COLO829 (cell line): ENCODE data around the gene GJC1.
"Not testable (repeated sequence)": the region's sequence is repeated elsewhere in the genome, so short reads cannot be mapped to it uniquely, and the experiment has no call there.

Experiments used
- DNase-seq: peaks from one replicate; pipeline ENCODE4 v3.0.0; 2012; ENCODE audit warnings: low spot score

The GJC1 gene

DNA sequence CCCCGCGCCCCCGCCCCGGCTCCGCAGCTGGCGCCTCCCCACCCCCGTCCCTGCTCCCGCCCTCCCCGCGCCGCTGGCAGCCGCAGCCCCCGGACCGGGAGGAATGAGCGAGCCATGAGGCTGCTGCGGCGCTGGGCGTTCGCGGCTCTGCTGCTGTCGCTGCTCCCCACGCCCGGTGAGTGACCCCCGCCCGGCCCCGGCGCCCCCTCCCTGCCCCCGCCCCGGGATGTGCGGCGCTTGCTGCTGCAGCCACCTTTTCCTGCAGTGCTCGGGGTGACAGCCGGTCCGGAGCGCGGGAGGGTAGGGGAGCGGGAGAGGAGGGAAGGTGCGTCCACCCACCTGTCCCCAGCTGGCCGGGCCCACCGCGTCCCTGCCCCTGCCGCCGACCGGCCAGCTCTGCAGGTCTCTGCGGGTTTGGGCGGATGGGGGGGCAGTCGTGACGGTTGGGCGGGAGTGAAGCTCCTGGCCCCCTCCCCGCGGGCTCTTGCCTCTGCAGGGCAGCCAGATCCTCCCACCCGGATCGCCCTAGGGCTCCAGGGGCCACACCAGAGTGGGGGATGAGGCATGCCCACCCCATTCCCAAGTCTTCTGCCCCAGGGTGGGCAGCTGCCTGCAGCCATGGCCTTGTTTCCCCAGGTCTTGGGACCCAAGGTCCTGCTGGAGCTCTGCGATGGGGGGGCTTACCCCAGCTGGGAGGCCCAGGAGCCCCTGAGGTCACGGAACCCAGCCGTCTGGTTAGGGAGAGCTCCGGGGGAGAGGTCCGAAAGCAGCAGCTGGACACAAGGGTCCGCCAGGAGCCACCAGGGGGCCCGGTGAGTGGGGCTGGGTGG is 70.8 kb downstream of the GJC1 start:
- no peak for DNase-seq

DNA sequence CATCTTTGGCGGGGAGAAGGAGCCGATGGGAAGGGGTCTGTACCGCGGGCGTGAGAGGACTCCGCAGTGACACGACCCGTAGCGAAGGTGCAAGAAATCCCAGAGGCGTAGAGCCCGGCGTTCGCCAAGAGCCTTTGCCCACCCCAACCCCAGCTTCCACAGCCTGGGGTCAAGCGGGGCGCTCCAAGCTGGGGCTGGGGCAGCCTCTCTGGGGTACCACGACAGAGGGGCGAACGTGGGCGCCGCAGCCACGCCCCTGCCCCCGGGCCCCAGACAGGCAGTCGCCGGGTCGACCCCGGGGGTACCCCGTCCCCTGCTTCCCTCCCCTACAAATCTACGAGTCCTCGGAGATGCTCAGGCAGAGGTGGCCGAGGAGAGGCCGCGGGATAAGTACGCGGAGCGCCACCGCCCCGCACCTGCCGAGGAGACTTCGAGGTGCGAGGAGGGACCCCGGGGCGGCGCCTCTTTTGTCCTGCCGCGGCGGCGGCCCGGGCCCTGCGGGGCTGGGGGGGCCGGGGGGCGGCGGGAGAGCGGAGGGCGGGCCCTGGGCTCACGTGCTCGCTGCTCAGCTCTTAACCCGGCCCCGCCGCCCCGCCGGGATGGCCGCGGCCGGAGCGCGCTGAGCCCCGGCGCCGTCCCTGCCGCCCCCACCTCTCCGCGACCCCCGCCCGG is 71.5 kb downstream of the GJC1 start, which contains the start of gene ADAM11:
ADAM11 (plus strand) TSS at position 575 of the 672 bp plus-strand sequence. CDS start 212 bp downstream, outside the sequence.
- no peak for DNase-seq

DNA sequence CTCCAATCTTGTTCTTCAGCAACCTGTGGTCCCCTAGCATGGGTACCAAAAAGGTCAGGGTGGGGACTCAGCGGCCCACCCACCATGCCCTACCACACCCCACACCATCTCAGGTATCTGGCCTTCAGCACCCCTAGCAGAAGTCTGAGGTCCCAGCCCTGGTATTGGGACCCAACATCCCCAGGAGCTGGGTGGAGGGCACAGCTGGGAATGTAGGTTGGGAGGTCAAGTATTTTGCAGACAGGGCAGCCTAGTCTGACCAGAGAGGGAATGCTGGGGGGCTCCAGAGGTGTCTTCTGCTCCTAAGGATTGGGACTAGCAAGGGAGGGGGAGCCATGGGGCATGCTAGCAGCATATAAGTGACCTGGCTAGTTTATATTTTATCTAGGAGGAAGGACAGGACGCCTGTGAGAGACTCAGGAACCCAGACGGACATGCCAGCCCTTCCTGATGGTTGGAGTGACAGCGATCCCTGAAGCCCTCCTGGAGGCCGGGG is 72.1 kb downstream of the GJC1 start:
- DNase-seq, result no peak

DNA sequence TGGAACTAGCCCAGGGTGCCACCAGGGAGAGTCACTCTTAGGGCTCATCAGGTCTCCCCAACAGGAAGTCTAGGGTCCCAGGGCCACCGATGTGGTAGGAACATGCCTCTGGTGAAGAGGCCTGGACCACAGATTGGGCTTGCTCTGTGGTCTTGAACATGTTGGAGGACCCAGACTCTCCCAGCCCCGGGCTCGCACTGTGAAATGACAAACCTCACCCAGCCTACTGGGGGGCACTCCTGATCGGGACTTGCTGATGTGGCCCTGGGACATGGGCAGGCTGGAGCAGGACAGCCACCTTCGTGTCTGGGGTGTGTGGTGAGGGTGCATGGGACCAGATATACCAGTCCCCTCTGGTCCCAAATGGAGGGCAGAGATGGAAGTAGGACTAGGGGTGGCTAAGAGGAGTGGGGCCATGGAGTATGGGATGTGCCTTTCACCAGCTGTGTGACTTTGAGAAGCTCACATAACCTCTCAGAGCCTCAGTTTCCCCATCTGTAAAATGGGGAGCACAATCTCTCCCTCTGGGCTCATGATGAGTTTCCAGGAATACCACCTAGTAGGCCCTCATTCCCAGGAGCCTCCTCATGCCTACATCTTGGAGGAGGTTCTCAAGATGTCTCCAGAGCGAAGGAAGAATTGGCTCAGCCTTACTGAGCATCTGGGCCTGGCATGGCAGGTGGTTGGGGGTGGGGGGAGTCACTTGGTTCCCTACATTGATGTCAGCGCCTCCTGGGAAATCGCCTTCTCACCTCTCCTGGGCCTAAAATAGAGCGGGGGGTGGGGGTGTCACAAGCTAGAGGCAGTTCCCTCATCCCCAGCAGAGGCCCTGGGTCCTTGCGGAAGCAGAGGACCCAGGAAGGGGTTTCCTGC is 72.8 kb downstream of the GJC1 start:
- no peak for DNase-seq

DNA sequence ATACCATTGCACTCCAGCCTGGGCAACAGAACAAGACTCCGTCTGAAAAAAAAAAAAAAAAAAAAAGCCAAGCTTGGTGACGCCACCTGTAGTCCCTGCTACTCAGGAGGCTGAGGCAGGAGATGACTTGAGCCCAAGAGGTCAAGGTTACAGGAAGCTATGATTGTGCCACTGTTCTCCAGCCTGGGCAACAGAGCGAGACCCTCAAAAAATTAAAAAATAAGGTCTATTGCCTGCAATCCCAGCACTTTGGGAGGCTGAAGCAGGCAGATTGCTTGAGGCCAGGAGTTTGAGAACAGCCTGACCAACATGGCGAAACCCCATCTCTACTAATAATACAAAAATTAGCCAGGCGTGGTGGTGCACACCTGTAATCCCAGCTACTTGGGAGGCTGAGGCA is 74.9 kb downstream of the GJC1 start:
- DNase-seq, result not testable (repeated sequence)

DNA sequence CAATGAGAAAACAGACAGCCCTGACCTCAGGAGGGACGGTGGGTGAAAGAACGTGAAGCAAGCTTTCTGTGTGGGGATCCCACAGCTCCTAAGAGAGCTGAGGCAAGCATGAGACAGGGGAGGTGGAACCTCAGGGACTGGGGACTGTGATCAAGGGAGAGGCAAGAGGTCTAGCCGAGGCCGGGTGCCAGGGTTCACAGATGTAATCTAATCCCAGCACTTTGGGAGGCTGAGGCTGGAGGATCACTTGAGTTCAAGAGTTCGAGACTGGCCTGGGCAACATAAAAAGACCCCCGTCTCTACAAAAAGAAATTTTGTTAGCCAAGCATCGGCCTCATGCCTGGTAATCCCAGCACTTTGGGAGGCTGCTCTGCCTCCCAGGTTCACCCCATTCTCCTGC is 75.8 kb downstream of the GJC1 start:
- no peak for DNase-seq

DNA sequence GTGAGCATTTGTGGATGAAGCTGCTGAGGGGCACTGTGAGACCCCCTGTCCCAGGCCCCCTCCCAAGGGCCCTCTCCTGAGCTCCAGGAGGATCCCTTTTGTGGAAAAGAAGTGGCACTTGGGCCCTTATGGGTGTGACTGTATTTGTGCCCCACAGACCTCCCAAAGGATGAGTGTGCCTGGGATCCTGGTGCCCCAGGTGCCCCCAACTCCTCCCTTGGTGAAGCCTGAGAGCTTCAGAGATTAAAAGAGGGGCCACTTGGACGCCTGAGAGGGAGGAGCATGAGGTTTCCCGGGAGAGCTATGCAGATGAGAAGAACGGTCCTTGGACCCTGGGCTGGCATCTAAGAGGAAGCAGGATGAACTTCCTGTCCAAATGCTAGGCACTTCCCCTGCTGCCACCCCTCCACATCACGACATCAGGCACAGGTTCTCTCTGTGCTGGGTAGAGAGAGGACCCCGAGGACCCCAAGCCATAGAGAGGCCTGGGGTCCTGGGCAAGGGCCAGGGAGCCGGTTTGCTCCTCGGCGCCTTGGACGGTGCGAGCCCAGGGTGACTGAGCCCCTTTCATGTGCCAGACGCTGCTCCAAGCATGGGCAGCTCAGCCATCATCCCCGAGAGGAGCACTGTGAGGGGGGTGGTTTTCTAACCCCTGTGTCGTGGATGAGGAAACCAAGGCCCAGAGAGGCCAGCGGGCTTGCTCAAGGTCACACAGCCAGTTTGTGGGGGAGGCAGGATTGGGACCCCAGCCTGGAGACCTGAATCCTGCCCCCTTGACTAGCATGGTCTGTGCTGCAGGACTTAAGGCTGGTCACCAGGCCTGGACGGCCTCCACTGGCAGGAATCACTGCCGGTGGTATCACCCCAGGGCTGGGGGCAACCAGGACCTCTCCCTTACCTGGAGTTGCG is 76.9 kb downstream of the GJC1 start:
- no peak for DNase-seq

DNA sequence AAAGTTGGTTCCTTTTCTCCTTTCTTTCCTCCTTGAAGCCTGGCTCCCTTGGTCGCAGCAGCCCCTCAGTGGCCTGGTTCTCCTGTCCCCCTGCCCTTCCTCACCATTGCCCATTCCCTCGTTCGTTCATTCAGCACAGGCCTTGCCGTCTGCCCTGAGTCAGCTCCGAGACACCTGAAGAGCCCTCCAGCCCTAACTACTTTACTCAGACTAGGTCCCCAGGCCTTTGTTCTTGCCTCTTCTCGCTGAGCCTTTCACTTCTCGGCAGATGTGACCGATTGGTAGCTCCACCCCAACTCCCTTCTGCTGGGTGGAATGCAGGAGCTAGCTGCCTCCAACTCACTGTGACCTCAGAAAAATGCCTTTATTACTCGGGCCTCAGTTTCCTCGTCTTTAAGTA is 78.3 kb downstream of the GJC1 start:
- no peak for DNase-seq

DNA sequence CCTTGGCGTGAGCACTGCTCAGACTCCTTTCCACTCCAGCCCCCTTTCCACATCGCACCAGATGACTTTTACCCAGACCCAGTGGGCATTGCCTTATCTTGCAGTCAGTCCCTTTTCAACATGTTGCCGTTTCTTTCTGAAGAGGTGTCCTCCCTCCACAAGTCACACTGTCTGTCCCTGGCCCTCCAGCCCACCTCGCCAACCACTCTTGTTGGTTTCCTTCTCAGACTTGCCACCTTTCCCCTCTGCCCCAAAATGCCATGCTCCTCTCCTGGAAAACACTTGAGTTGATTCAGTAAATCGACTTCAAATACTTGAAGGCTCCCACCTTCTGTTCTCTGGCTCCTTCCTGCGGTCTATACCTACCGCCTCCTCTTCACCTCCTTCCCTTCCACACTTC is 78.8 kb downstream of the GJC1 start:
- DNase-seq, result no peak

DNA sequence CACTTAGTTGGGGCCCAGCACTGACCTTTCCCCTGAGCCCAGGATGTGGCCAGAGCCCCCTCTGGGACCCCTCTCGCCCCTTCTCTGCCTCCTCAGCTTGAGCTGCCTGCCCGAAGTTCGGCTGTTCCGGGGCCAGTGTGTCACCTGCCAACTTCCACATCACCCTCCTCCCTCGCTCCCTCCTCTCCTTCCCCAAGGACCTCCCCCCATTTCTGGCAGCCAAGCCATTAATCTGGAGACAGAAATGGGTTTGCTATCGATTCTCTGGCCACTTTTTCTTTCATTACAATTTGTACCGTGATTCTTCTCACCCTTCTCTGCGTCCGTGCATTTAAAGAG is 80.1 kb downstream of the GJC1 start:
- no peak for DNase-seq

DNA sequence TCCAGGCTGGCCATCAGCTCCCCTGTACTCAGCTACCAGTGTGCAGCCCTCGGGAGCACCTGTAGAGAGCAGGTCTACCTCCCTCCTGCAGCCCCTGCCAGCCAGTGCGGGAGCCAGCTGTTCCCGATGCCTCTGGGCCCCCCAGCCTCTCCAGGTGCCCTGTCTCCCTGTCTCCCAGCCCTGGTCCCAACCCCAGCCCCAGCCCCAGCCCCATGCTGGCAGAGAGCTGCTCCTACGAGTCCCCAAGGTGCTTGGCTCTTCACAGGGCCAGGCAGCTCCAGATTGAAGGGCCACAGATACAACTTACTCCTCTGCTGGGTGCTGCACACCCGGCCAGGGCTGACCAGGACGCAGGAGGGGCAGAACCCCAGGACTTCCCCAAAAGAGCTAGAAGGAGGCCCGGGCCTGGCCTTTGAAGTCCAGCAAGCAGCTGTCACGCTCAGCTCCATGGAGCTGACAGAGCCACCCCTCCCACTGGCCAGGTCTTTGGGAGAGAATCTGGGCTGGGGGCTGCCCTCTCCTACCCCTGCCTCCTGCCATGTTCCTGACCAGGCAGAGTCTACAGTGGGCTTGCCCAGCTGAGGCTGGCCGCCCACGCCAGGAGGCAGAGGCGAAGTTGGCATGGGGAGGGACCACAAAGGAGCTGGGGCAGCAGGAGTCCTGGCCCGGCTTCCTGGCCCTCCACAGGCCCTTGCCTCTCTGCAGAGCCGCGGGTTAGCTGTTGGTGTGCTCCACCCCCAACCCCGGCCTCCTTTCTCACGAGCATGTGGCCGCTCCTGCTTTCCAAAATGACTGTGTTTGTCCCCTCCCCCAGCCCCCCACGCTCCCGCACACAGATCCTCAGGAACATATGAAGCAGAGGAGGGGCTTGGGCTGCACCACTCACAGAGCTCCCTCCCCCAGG is 80.8 kb downstream of the GJC1 start:
- no peak for DNase-seq
